SW480 (cell line): Measurements from ENCODE around the gene PSMD10.

Source experiments
- DNase-seq: peaks from one replicate; pipeline ENCODE4 v3.0.0-alpha.2; 2016; ENCODE audit warnings: low spot score

Gene PSMD10

GRCh38 chrX:108091264-108091877, at the start of gene PSMD10, which contains the start of gene ATG4A:
Gene PSMD10, minus strand, starts transcription at chrX:108091542. Its CDS starts 22 bp downstream, at chrX:108091520.
Gene ATG4A, plus strand, starts transcription at chrX:108091778. Its CDS starts 49 bp downstream, at chrX:108091827.
- peak; percentile 96 for DNase-seq

GRCh38 chrX:108138814-108139702, 47.7 kb upstream of the PSMD10 start:
- peak; percentile 1 for DNase-seq

- no peak for DNase-seq
Measured at GRCh38 chrX:108134724-108135123, 43.4 kb upstream of the PSMD10 start.

- no peak for DNase-seq
Measured at GRCh38 chrX:108132876-108133275, 41.5 kb upstream of the PSMD10 start.

- DNase-seq, result no peak
Measured at GRCh38 chrX:108132034-108132433, 40.7 kb upstream of the PSMD10 start.

- DNase-seq, result no peak
Measured at GRCh38 chrX:108131471-108131870, 40.1 kb upstream of the PSMD10 start.

- DNase-seq, result no peak
Measured at GRCh38 chrX:108130889-108131288, 39.5 kb upstream of the PSMD10 start.

- DNase-seq, result no peak
Measured at GRCh38 chrX:108127152-108127551, 35.8 kb upstream of the PSMD10 start.

GRCh38 chrX:108126661-108127060, 35.3 kb upstream of the PSMD10 start:
- no peak for DNase-seq

- DNase-seq, result no peak
Measured at GRCh38 chrX:108123591-108124366, 32.4 kb upstream of the PSMD10 start.

GRCh38 chrX:108122748-108123147, 31.4 kb upstream of the PSMD10 start:
- DNase-seq, result no peak

- no peak for DNase-seq
Measured at GRCh38 chrX:108121291-108121690, 29.9 kb upstream of the PSMD10 start.

- DNase-seq, result no peak
Measured at GRCh38 chrX:108117988-108118387, 26.6 kb upstream of the PSMD10 start.

- no peak for DNase-seq
Measured at GRCh38 chrX:108114541-108114940, 23.2 kb upstream of the PSMD10 start.

GRCh38 chrX:108105473-108105872, 14.1 kb upstream of the PSMD10 start:
- DNase-seq, result no peak

- DNase-seq, result no peak
Measured at GRCh38 chrX:108097380-108097779, 6.0 kb upstream of the PSMD10 start.

- DNase-seq, result peak; percentile 20
Measured at GRCh38 chrX:108091878-108092291, 543 bp upstream of the PSMD10 start.

- DNase-seq, result peak; percentile 23
Measured at GRCh38 chrX:108090491-108091263, 665 bp downstream of the PSMD10 start.

GRCh38 chrX:108088511-108088910, 2.8 kb downstream of the PSMD10 start:
- no peak for DNase-seq

- no peak for DNase-seq
Measured at GRCh38 chrX:108087792-108088191, 3.5 kb downstream of the PSMD10 start.

GRCh38 chrX:108081110-108081509, 10.2 kb downstream of the PSMD10 start:
- no peak for DNase-seq

- no peak for DNase-seq
Measured at GRCh38 chrX:108072746-108073145, 18.6 kb downstream of the PSMD10 start.
